ENCODE data around the gene BET1L.

Gene BET1L

GRCh38 chr11:208917-209260 is 1.7 kb upstream of the BET1L start:
- no peak for DNase-seq (ENCODE audit: extremely low spot score)
- no peak for TF ChIP-seq CTCF (IDR thresholded peaks at IDR 0.05; ENCODE audit: control extremely low read depth, extremely low read depth, low read depth, missing control alignments)
- ChIA-PET CTCF (interaction anchor here (1.0 kb wide), 1 partner anchor 147 kb away, joined by 3 read pairs; no protein-coding TSS in a partner anchor), POLR2A (interaction anchor here (0.6 to 0.7 kb wide), 3 partner anchors 27 to 357 kb away, joined by 3 to 8 read pairs (median 5); partner anchors contain the start of gene SIRT3)

GRCh38 chr11:208181-208916 is 1.1 kb upstream of the BET1L start:
- no peak for TF ChIP-seq CTCF (IDR thresholded peaks at IDR 0.05; ENCODE audit: control extremely low read depth, extremely low read depth, low read depth, missing control alignments)
- ChIA-PET CTCF (interaction anchor here (1.0 to 1.6 kb wide), 2 partner anchors 147 kb away, joined by 3 to 4 read pairs; no protein-coding TSS in a partner anchor), POLR2A (interaction anchor here (0.6 to 0.7 kb wide), 3 partner anchors 28 to 358 kb away, joined by 3 to 8 read pairs (median 5); partner anchors contain the start of gene SIRT3)
- DNase-seq (ENCODE audit: extremely low spot score) = peak; percentile 94

- TF ChIP-seq CTCF (IDR thresholded peaks at IDR 0.05; ENCODE audit: control extremely low read depth, extremely low read depth, low read depth, missing control alignments) = no peak
- ChIA-PET POLR2A (interaction anchor here (0.8 to 1.0 kb wide), 4 partner anchors 8 to 236 kb away, joined by 3 to 5 read pairs (median 4); no protein-coding TSS in a partner anchor), CTCF (interaction anchor here (0.8 to 1.7 kb wide), 6 partner anchors 8 to 241 kb away, joined by 3 to 8 read pairs (median 4); no protein-coding TSS in a partner anchor)
- no peak for DNase-seq (ENCODE audit: extremely low spot score)
Measured at GRCh38 chr11:207863-208180, 623 bp upstream of the BET1L start.

- POLR2A ChIA-PET = interaction anchor here (0.6 to 1.0 kb wide), 5 partner anchors 8 to 358 kb away, joined by 3 to 5 read pairs (median 3); no protein-coding TSS in a partner anchor
- TF ChIP-seq CTCF (IDR thresholded peaks at IDR 0.05; ENCODE audit: control extremely low read depth, extremely low read depth, low read depth, missing control alignments) = no peak
- DNase-seq (ENCODE audit: extremely low spot score) = no peak
- CTCF ChIA-PET = interaction anchor here (0.8 to 1.7 kb wide), 7 partner anchors 10 to 242 kb away, joined by 3 to 8 read pairs (median 3); no protein-coding TSS in a partner anchor
Measured at GRCh38 chr11:206526-207207, 532 bp downstream of the BET1L start.

DNA sequence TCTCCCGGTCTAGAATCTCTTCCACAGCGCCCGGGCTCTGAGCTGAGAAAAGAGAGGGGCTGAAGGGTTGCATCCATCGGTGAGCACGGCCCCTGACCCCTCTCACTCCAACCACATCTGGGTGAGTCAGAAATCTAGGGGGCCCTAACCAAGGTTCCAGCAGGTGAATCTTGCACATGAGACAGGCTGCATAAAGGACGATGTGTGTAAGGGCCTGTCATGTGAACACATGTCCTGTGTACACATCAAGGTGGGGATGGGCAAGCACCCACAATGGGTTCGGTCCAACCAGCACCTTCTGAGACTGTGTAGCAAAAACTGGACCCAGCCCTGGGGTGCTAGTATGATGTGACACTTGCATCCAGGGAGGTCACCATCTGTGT is 1.2 kb downstream of the BET1L start:
- POLR2A ChIA-PET = no interaction called here
- no peak for TF ChIP-seq CTCF (IDR thresholded peaks at IDR 0.05; ENCODE audit: control extremely low read depth, extremely low read depth, low read depth, missing control alignments)
- no peak for DNase-seq (ENCODE audit: extremely low spot score)
- CTCF ChIA-PET = interaction anchor here (0.7 to 1.7 kb wide), 3 partner anchors 45 to 111 kb away, joined by 3 to 8 read pairs (median 3); no protein-coding TSS in a partner anchor

- CTCF ChIA-PET = interaction anchor here (0.7 kb wide), 1 partner anchor 53 kb away, joined by 3 read pairs; no protein-coding TSS in a partner anchor
- POLR2A ChIA-PET = no interaction called here
- DNase-seq (ENCODE audit: extremely low spot score) = no peak
Measured at GRCh38 chr11:205221-206001, 1.8 kb downstream of the BET1L start.

More at GRCh38 chr11:205221-206001, 1.8 kb downstream of the BET1L start:
- no peak for TF ChIP-seq CTCF (IDR thresholded peaks at IDR 0.05; ENCODE audit: control extremely low read depth, extremely low read depth, low read depth, missing control alignments)

Measured in GM10248 (cell line).